Subcutaneous preadipocyte (primary cell): ENCODE results near the gene SPOCD1. TPM values are rescaled to one million over a fixed set of nuclear protein-coding genes. Genes with fewer than 3 reads are reported as not detected.

Experiments
- small RNA-seq: library from RNA; depleted of rRNA; stranded (forward); fragments of <200 nt; gene quantifications from one replicate; pipeline ENCODE3, GENCODE V24; 2012
- total RNA-seq: library from RNA; depleted of rRNA; stranded (reverse); fragments of >200 nt; gene quantifications from 2 replicates; pipeline ENCODE4 v1.2.3, GENCODE V29; 2012

SPOCD1 gene
- total RNA-seq = 39.7 and 74.5 TPM in 2 replicates

GRCh38 chr1:31815752-31816500, at the start of gene SPOCD1:
Gene SPOCD1, minus strand, starts transcription at chr1:31816022. Its CDS starts 689 bp downstream, at chr1:31815333.

GRCh38 chr1:31764312-31765040, 51.3 kb downstream of the SPOCD1 start, which contains the start of gene ADGRB2:
Gene ADGRB2, minus strand, starts transcription at chr1:31764340. Its CDS starts 7,119 bp downstream, at chr1:31757221.

Small RNA genes within 50 kb of the gene (small RNA-seq; reads per million reads assigned to genes)
- not detected for gene MIR4254

Other genes with a start within 250 kb of the SPOCD1 start
- 0.37 and 0.39 TPM in 2 replicates for gene TINAGL1, start 239.5 kb downstream of the SPOCD1 start, total RNA-seq
- gene HCRTR1, start 198.3 kb downstream of the SPOCD1 start, total RNA-seq = not detected in 2 replicates
- gene PEF1, start 171.1 kb downstream of the SPOCD1 start, total RNA-seq = 61.0 and 68.8 TPM in 2 replicates
- gene COL16A1, start 112.0 kb downstream of the SPOCD1 start, total RNA-seq = 50.0 and 58.5 TPM in 2 replicates
- gene ADGRB2, start 51.7 kb downstream of the SPOCD1 start, total RNA-seq = 2.6 and 4.7 TPM in 2 replicates
- 308 and 353 TPM in 2 replicates for gene PTP4A2, start 122.3 kb upstream of the SPOCD1 start, total RNA-seq
- 42.6 and 52.2 TPM in 2 replicates for gene KHDRBS1, start 197.8 kb upstream of the SPOCD1 start, total RNA-seq